Sigmoid colon (tissue), 7 donors: ENCODE measurements around the gene UBR1. TPM values are rescaled to one million over a fixed set of nuclear protein-coding genes. Genes with fewer than 3 reads are reported as not detected.
"Not testable (repeated sequence)": the region's sequence is repeated elsewhere in the genome, so short reads cannot be mapped to it uniquely, and the experiment has no call there.

Experiments used
- DNase-seq: peaks from one replicate; pipeline ENCODE4 v3.0.0-alpha.2; 2019
- H3K27ac ChIP-seq, 4 donors: fragments of 200-600 bp; sonication (generic); one replicate each; pipeline ENCODE4 v1.5.1; 2016 to 2019; ENCODE audit warnings: mild to moderate bottlenecking in 1 of 4
- H3K27me3 ChIP-seq, 3 donors: fragments of 200-600 bp; sonication (generic); one replicate each; pipeline ENCODE4 v1.5.1; 2019; ENCODE audit warnings: mild to moderate bottlenecking in 1 of 3
- H3K36me3 ChIP-seq, 4 donors: fragments of 200-600 bp; sonication (generic); one replicate each; pipeline ENCODE4 v1.5.1; 2016 to 2019
- H3K4me1 ChIP-seq, 4 donors: fragments of 200-600 bp; sonication (generic); one replicate each; pipeline ENCODE4 v1.5.1; 2017 to 2019
- H3K4me3 ChIP-seq, 4 donors: fragments of 200-600 bp; sonication (generic); one replicate each; pipeline ENCODE4 v1.5.1; 2017 to 2019; ENCODE audit warnings: mild to moderate bottlenecking in 2 of 4, moderate library complexity in 1 of 4
- H3K9me3 ChIP-seq, 4 donors: fragments of 200-600 bp in 3 of 4; sonication (generic) in 3 of 4; one replicate each; pipeline versions ENCODE4 v1.5.1 to v1.6.1; 2013 to 2019
- CTCF ChIP-seq, 4 experiments: fragments of 450-650 bp in 3 of 4; fragments of 200-600 bp in 1 of 4; IDR thresholded peaks; one replicate each; pipeline ENCODE4 v1.5.1; 2016 to 2019; ENCODE audit warnings: antibody characterized with exemption in 4 of 4, mild to moderate bottlenecking in 3 of 4, moderate library complexity in 2 of 4
- EP300 ChIP-seq, 4 donors: sonication (generic); formaldehyde crosslinking; IDR thresholded peaks; one replicate each; pipeline ENCODE4 v1.6.1; 2017; ENCODE audit warnings: antibody characterized with exemption in 4 of 4
- POLR2A ChIP-seq, 2 donors: fragments of 450-650 bp; IDR thresholded peaks; one replicate each; pipeline ENCODE4 v1.6.1; 2016; ENCODE audit warnings: antibody characterized with exemption in 2 of 2, mild to moderate bottlenecking in 2 of 2, moderate library complexity in 2 of 2
- POLR2AphosphoS5 ChIP-seq, 4 donors: sonication (generic); formaldehyde crosslinking; IDR thresholded peaks; one replicate each; pipeline ENCODE4 v1.6.1; 2017; ENCODE audit warnings: antibody characterized with exemption in 4 of 4
- WGBS, 2 donors: extraction: QIAGEN DNeasy Blood & Tissue Kit; methylation state at CpG; one replicate each; pipeline ENCODE4 v1.1.7; 2013; 5-methylcytosine and 5-hydroxymethylcytosine counted together
- intact Hi-C: fragments of 100-400 bp; cut with DNase I; formaldehyde crosslinking; loops from one replicate; pipeline ENCODE4 v1.15.1; 2023
- polyA plus RNA-seq, 3 donors: library from polyadenylated mRNA; stranded (reverse); fragments of 200-250 nt; gene quantifications; one replicate each; pipeline ENCODE4 v1.2.3, GENCODE V29; 2013
- total RNA-seq, 4 donors: library from RNA; depleted of rRNA; stranded (reverse); fragments of >200 nt; gene quantifications; one replicate each; pipeline ENCODE4 v1.1.0, GENCODE V29; 2016
- donor health status: healthy with polysubstance abuse.
- donor health status: Bipolar disorder and iron deficiency.
- donor health status: healthy.

The UBR1 gene
- total and polyA plus RNA-seq, 7 donors: 2.4 to 44.7 (median 35.3) TPM

- no peaks in the 10 kb centered on the region for H3K27me3 ChIP-seq
- no peaks in the 10 kb centered on the region for H3K4me1 ChIP-seq
- no peak for TF ChIP-seq POLR2A (IDR thresholded peaks at IDR 0.05)
- peaks cover 6 to 85% (median 47%) of the 10 kb centered on the region in 4 donors for H3K36me3 ChIP-seq
- intact Hi-C loops: no loop called here
- DNase-seq: no peak
- H3K27ac ChIP-seq: no peak overlapping the region
- H3K9me3 ChIP-seq: no peaks in the 10 kb centered on the region
- no peak overlapping the region for H3K4me3 ChIP-seq
- 94 to 96% methylated on average over 5 of the region's 5 CpGs for WGBS, 2 donors
Measured at GRCh38 chr15:42964476-42964875, 141.4 kb downstream of the UBR1 start.

- no peak for DNase-seq
- no peak for TF ChIP-seq EP300 (IDR thresholded peaks at IDR 0.05)
- no peak for TF ChIP-seq POLR2A (IDR thresholded peaks at IDR 0.05)
- no peak for TF ChIP-seq CTCF (IDR thresholded peaks at IDR 0.05)
- no peak for TF ChIP-seq POLR2AphosphoS5 (IDR thresholded peaks at IDR 0.05)
- Histone ChIP-seq H3K36me3 (peaks cover 17 to 97% (median 49%) of the 10 kb centered on the region in 4 donors), H3K27me3 (no peaks in the 10 kb centered on the region), H3K27ac (no peak overlapping the region), H3K4me3 (no peak overlapping the region), H3K4me1 (peaks cover 0 to 7% (median 0%) of the 10 kb centered on the region in 4 donors), H3K9me3 (no peaks in the 10 kb centered on the region)
- intact Hi-C loops: no loop called here
Measured at GRCh38 chr15:42955518-42955917, 150.3 kb downstream of the UBR1 start.

- peaks cover 25 to 97% (median 55%) of the 10 kb centered on the region in 4 donors for H3K36me3 ChIP-seq
Measured at GRCh38 chr15:42954291-42954690, 151.5 kb downstream of the UBR1 start.

GRCh38 chr15:42948898-42949297 is 156.9 kb downstream of the UBR1 start:
- H3K27me3 ChIP-seq, H3K4me3 ChIP-seq, intact Hi-C loops, H3K4me1 ChIP-seq, H3K27ac ChIP-seq, DNase-seq, H3K9me3 ChIP-seq: not testable (repeated sequence)
- 92 to 96% methylated on average over 3 of the region's 3 CpGs for WGBS, 2 donors
- peaks cover 29 to 79% (median 54%) of the 10 kb centered on the region in 4 donors for H3K36me3 ChIP-seq

More at GRCh38 chr15:42954291-42954690, 151.5 kb downstream of the UBR1 start:
- H3K27ac ChIP-seq: no peak overlapping the region
- intact Hi-C loops: no loop called here
- no peak for TF ChIP-seq CTCF (IDR thresholded peaks at IDR 0.05)
- no peak for TF ChIP-seq POLR2AphosphoS5 (IDR thresholded peaks at IDR 0.05)
- TF ChIP-seq EP300 (IDR thresholded peaks at IDR 0.05): no peak
- no peak for TF ChIP-seq POLR2A (IDR thresholded peaks at IDR 0.05)
- no peak overlapping the region for H3K4me3 ChIP-seq
- WGBS, 2 donors: 97% methylated on average over 4 of the region's 4 CpGs
- no peaks in the 10 kb centered on the region for H3K27me3 ChIP-seq
- peaks cover 0 to 7% (median 0%) of the 10 kb centered on the region in 4 donors for H3K4me1 ChIP-seq
- H3K9me3 ChIP-seq: no peaks in the 10 kb centered on the region
- DNase-seq: no peak

- WGBS, 2 donors: 76 to 89% methylated on average over 1 of the region's 1 CpG
- DNase-seq: no peak
- Histone ChIP-seq H3K4me1 (no peaks in the 10 kb centered on the region), H3K27me3 (no peaks in the 10 kb centered on the region), H3K9me3 (no peaks in the 10 kb centered on the region), H3K4me3 (no peak overlapping the region), H3K36me3 (peaks cover 0 to 21% (median 9%) of the 10 kb centered on the region in 4 donors), H3K27ac (no peak overlapping the region)
- intact Hi-C loops: no loop called here
- TF ChIP-seq CTCF (IDR thresholded peaks at IDR 0.05) (no peak), POLR2A (IDR thresholded peaks at IDR 0.05) (no peak), POLR2AphosphoS5 (IDR thresholded peaks at IDR 0.05) (no peak), EP300 (IDR thresholded peaks at IDR 0.05) (no peak)
Measured at GRCh38 chr15:42940527-42940926, 165.3 kb downstream of the UBR1 start.

GRCh38 chr15:42939841-42940240 is 166.0 kb downstream of the UBR1 start:
- intact Hi-C loops: no loop called here
- no peak for DNase-seq
- 95 to 96% methylated on average over 8 of the region's 8 CpGs for WGBS, 2 donors

More at GRCh38 chr15:42939841-42940240, 166.0 kb downstream of the UBR1 start:
- H3K4me3 ChIP-seq: no peak overlapping the region
- no peak overlapping the region for H3K27ac ChIP-seq
- H3K4me1 ChIP-seq: no peaks in the 10 kb centered on the region
- H3K9me3 ChIP-seq: no peaks in the 10 kb centered on the region
- H3K36me3 ChIP-seq: peaks cover 0 to 14% (median 7%) of the 10 kb centered on the region in 4 donors
- TF ChIP-seq CTCF (IDR thresholded peaks at IDR 0.05) (no peak), POLR2A (IDR thresholded peaks at IDR 0.05) (no peak), EP300 (IDR thresholded peaks at IDR 0.05) (no peak), POLR2AphosphoS5 (IDR thresholded peaks at IDR 0.05) (peak in 1 of 4 donors; percentile 4)
- no peaks in the 10 kb centered on the region for H3K27me3 ChIP-seq
